Activated naive CD8-positive, alpha-beta T cell treated with anti-CD3 and anti-CD28 coated beads, Interleukin-2, amount 10 ng/mL, durations not matched to agents 7 days and 5 days (primary cell): Measurements from ENCODE around the gene GGA3. TPM values are rescaled to one million over a fixed set of nuclear protein-coding genes. Genes with fewer than 3 reads are reported as not detected.
"Not testable (repeated sequence)": the region's sequence is repeated elsewhere in the genome, so short reads cannot be mapped to it uniquely, and the experiment has no call there.

Source experiments
- ATAC-seq: fragments of 150-1000 bp; cut with Tn5 transposase; one replicate; pipeline ENCODE4 v1.10.0; 2021; ENCODE audit warnings: low read depth, moderate library complexity
- POLR2A ChIA-PET: fragments of 350-600 bp; sonication (Branson Sonifier 250); formaldehyde crosslinking; loops from one replicate; lab custom pipeline; 2021; ENCODE audit warnings: antibody characterized with exemption; lab: Charles Lee
- DNase-seq: peaks from one replicate; pipeline ENCODE4 v3.0.0; 2021
- H3K27ac Mint-ChIP-seq: one replicate; pipeline ENCODE4 v1.8.0; 2022; ENCODE audit warnings: mild to moderate bottlenecking, mixed read lengths
- H3K27me3 Mint-ChIP-seq: one replicate; pipeline ENCODE4 v1.8.0; 2022; ENCODE audit warnings: mild to moderate bottlenecking, moderate library complexity, mixed read lengths
- H3K36me3 Mint-ChIP-seq: one replicate; pipeline ENCODE4 v1.8.0; 2021; ENCODE audit warnings: mild to moderate bottlenecking, mixed read lengths
- H3K4me1 Mint-ChIP-seq: one replicate; pipeline ENCODE4 v1.8.0; 2021; ENCODE audit warnings: mixed read lengths
- H3K4me3 Mint-ChIP-seq: one replicate; pipeline ENCODE4 v1.8.0; 2022; ENCODE audit warnings: mild to moderate bottlenecking, moderate library complexity, mixed read lengths
- H3K9me3 Mint-ChIP-seq: one replicate; pipeline ENCODE4 v1.8.0; 2021; ENCODE audit warnings: mixed read lengths
- total RNA-seq, 2 experiments: library from RNA; stranded (reverse); gene quantifications; one replicate each; pipeline ENCODE4 v1.2.3, GENCODE V29; 2021

GGA3 gene
- total RNA-seq, 2 experiments from 2014 or later: 92.9 to 95.2 TPM

DNA sequence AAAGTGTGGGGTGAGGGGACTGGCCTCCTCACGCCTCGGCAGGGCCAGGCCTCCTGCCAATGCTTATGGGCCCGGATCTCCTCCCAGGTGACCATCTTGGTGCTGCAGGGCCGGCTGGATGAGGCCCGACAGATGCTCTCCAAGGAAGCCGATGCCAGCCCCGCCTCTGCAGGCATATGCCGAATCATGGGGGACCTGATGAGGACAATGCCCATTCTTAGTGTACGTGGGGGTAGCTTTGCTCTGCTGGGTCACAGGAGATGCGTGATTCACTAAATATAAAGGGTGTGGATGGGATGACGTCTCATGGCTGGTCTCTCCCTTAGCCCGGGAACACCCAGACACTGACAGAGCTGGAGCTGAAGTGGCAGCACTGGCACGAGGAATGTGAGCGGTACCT, 36.4 kb downstream of the GGA3 start:
- Mint-ChIP-seq H3K27me3 (no peaks in the 10 kb centered on the region), H3K27ac (no peak overlapping the region), H3K4me3 (no peak overlapping the region), H3K9me3 (no peaks in the 10 kb centered on the region), H3K36me3 (peaks cover 18% of the 10 kb centered on the region), H3K4me1 (peaks cover 2% of the 10 kb centered on the region)
- ATAC-seq (no peak), DNase-seq (no peak)
- POLR2A ChIA-PET: interaction anchor here (1.1 kb wide), 1 partner anchor 12 kb away, joined by 3 read pairs; no protein-coding TSS in a partner anchor

DNA sequence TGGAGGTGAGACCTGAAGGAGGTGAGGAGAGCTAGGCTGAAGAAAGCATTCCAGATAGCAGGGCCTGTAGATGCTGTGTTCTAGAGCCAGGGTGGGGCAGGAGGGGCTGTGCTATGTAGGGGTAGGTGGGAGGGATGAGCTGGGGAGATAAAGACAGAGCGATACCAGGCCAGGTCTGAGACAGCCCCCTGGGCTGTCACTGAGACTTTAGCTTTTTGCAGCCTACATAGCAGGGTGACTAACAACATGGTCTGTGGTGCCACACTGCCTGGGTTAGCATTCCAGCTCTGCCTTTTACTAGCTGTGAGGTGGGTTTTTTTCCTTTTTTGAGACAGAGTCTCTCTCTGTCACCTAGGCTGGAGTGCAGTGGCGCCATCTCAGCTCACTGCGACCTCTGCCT, 41.6 kb downstream of the GGA3 start:
- ATAC-seq (no peak), DNase-seq (no peak)
- Mint-ChIP-seq H3K9me3 (no peaks in the 10 kb centered on the region), H3K27me3 (no peaks in the 10 kb centered on the region), H3K4me3 (no peak overlapping the region), H3K27ac (peak overlapping the region; percentile 38), H3K36me3 (peaks cover 27% of the 10 kb centered on the region), H3K4me1 (peaks cover 4% of the 10 kb centered on the region)
- POLR2A ChIA-PET: interaction anchor here (0.9 kb wide), 1 partner anchor 13 kb away, joined by 3 read pairs; no protein-coding TSS in a partner anchor

DNA sequence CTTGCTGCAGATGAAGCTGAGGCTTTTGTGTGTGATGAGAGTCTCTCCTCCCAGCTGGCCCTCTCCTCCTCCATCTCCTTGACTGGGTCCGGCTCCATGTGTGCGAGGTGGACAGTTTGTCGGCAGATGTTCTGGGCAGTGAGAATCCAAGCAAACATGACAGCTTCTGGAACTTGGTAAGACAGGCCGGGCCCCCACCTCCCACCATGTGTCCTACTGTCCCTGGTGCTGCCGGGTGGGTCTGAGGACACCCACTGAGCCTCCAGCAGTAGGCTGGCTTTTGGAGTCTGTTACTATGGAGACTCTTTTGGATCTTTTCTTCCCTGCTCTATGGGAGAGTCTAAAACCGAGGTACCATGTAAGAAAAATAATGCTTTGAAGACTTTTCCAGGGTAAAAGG, 43.3 kb downstream of the GGA3 start:
- no peak for ATAC-seq
- no peak for DNase-seq
- no peak overlapping the region for H3K4me3 Mint-ChIP-seq
- peaks cover 4% of the 10 kb centered on the region for H3K4me1 Mint-ChIP-seq
- H3K9me3 Mint-ChIP-seq: no peaks in the 10 kb centered on the region
- POLR2A ChIA-PET: no interaction called here
- peaks cover 24% of the 10 kb centered on the region for H3K36me3 Mint-ChIP-seq
- H3K27ac Mint-ChIP-seq: no peak overlapping the region
- no peaks in the 10 kb centered on the region for H3K27me3 Mint-ChIP-seq

DNA sequence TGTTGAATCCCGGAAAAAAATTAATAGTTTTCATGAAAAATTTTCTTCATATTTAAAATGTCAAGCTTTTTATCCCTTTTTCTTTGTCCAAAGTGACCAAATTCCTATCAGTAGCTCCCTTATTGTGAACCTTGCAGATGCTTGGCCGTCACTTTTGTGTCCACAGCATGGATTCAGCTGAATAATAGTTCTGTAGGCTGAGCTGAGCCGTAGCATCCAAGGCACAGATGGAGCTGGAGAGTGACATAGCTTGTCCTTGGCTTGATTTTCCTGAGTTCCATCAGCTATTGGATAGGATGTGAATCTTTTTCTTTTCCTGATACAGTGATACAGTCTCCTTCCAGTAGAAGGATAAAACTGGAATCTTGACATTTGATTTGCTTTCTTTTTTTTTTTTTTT, 52.3 kb downstream of the GGA3 start:
- Mint-ChIP-seq H3K9me3 (no peaks in the 10 kb centered on the region), H3K4me3 (no peak overlapping the region), H3K27me3 (no peaks in the 10 kb centered on the region), H3K36me3 (peaks cover 13% of the 10 kb centered on the region), H3K27ac (no peak overlapping the region), H3K4me1 (peaks cover 11% of the 10 kb centered on the region)
- DNase-seq: no peak
- ATAC-seq: no peak
- POLR2A ChIA-PET: interaction anchor here (0.7 to 1.1 kb wide), 3 partner anchors 54 to 62 kb away, joined by 3 to 4 read pairs (median 3); partner anchors contain the start of genes JPT1 and MIF4GD

DNA sequence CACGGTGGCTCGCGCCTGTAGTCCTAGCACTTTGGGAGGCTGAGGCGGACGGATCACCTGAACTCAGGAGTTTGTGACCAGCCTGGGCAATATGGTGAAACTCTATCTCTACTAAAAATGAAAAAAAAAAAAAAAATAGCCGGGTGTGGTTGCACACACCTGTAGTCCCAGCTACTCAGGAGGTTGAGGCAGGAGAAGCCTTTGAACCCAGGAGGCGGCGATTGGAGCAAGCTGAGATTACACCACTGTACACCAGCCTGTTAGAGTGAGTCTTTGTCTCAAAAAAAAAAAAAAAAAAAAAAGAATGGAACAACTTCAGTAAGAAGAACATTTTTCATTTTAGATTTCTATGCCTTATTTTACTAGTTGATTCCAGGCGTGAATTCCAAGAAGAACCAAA, 53.2 kb downstream of the GGA3 start:
- H3K9me3 Mint-ChIP-seq: no peaks in the 10 kb centered on the region
- ATAC-seq (no peak), DNase-seq (no peak)
- peaks cover 11% of the 10 kb centered on the region for H3K36me3 Mint-ChIP-seq
- H3K4me3 Mint-ChIP-seq: peak overlapping the region; percentile 35
- POLR2A ChIA-PET: interaction anchor here (0.7 to 1.1 kb wide), 2 partner anchors 51 to 54 kb away, joined by 3 read pairs; partner anchors contain the start of gene JPT1
- H3K27me3 Mint-ChIP-seq: no peaks in the 10 kb centered on the region
- peaks cover 13% of the 10 kb centered on the region for H3K4me1 Mint-ChIP-seq
- no peak overlapping the region for H3K27ac Mint-ChIP-seq

DNA sequence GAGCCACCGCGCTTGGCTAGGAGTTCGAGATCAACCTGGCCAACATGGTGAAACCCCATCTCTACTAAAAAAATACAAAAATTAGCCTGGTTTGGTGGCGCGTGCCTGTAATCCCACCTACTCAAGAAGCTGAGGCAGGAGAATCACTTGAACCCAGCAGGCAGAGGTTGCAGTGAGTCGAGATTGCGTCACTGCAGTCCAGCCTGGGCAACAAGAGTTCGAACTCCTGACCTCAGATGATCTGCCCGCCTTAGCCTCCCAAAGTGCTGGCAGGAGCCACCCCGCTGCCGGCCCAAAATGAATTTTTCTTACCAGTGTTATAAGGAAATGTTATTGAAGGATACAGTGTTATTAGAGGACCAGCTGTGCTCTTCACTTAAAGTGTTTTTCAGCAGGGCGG, 53.6 kb downstream of the GGA3 start:
- POLR2A ChIA-PET: interaction anchor here (0.7 to 3.3 kb wide), 2 partner anchors 51 to 54 kb away, joined by 3 to 12 read pairs; partner anchors contain the start of genes GGA3 and MRPS7
- peak overlapping the region; percentile 35 for H3K4me3 Mint-ChIP-seq
- H3K4me1 Mint-ChIP-seq: peaks cover 13% of the 10 kb centered on the region
- no peaks in the 10 kb centered on the region for H3K9me3 Mint-ChIP-seq
- no peak for ATAC-seq
- peaks cover 8% of the 10 kb centered on the region for H3K36me3 Mint-ChIP-seq
- no peaks in the 10 kb centered on the region for H3K27me3 Mint-ChIP-seq
- no peak overlapping the region for H3K27ac Mint-ChIP-seq
- no peak for DNase-seq

DNA sequence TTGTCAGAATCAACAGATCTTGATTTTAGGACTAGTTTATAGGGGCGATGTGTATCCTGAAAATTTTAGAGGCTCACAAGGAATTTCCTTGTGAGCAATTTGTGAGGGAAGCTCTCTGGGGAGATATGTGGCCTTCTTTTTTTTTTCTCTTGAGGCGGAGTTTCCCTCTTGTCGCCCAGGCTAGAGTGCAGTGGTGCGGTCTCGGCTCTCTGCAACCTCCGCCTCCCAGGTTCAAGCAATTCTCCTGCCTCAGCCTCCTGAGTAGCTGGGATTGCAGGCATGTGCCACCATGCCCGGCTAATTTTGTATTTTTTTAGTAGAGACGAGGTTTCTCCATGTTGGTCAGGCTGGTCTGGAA, 54.4 kb downstream of the GGA3 start:
- Mint-ChIP-seq H3K4me3 (peak overlapping the region; percentile 92), H3K4me1 (peaks cover 13% of the 10 kb centered on the region)
- H3K9me3 Mint-ChIP-seq, H3K27ac Mint-ChIP-seq, DNase-seq, H3K27me3 Mint-ChIP-seq, ATAC-seq, H3K36me3 Mint-ChIP-seq: not testable (repeated sequence)
- POLR2A ChIA-PET: interaction anchor here (1.4 to 3.3 kb wide), 3 partner anchors 35 to 194 kb away, joined by 3 to 12 read pairs (median 7); partner anchors contain the start of genes GGA3, MRPL58 and MRPS7

DNA sequence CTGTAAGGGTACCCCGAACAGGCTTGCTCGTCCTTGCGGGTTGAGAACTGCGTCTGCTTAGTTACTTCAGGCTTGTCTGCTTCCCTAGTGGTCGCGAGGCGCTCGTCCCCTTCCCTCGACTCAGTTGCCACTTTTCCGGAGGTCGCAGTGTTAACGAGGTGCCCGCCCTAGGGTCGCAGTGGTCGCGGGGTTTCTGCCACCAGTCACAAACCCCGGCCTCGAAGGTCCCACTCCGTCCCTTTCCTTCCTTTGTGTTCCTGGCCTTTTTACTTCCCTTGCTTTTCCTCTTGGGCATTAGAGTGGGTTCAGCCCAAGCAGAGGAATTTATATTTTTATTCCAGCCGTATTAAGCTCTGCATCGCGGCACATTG, 55.6 kb downstream of the GGA3 start:
- DNase-seq (no peak), ATAC-seq (no peak)
- H3K4me1 Mint-ChIP-seq: peaks cover 18% of the 10 kb centered on the region
- POLR2A ChIA-PET: interaction anchor here (0.5 to 3.3 kb wide), 12 partner anchors 9 to 321 kb away, joined by 3 to 12 read pairs (median 4); partner anchors contain the start of genes ARMC7, GGA3, MIF4GD and MRPL58
- no peaks in the 10 kb centered on the region for H3K27me3 Mint-ChIP-seq
- no peaks in the 10 kb centered on the region for H3K9me3 Mint-ChIP-seq
- peak overlapping the region; percentile 98 for H3K27ac Mint-ChIP-seq
- H3K36me3 Mint-ChIP-seq: peaks cover 5% of the 10 kb centered on the region
- peak overlapping the region; percentile 92 for H3K4me3 Mint-ChIP-seq

DNA sequence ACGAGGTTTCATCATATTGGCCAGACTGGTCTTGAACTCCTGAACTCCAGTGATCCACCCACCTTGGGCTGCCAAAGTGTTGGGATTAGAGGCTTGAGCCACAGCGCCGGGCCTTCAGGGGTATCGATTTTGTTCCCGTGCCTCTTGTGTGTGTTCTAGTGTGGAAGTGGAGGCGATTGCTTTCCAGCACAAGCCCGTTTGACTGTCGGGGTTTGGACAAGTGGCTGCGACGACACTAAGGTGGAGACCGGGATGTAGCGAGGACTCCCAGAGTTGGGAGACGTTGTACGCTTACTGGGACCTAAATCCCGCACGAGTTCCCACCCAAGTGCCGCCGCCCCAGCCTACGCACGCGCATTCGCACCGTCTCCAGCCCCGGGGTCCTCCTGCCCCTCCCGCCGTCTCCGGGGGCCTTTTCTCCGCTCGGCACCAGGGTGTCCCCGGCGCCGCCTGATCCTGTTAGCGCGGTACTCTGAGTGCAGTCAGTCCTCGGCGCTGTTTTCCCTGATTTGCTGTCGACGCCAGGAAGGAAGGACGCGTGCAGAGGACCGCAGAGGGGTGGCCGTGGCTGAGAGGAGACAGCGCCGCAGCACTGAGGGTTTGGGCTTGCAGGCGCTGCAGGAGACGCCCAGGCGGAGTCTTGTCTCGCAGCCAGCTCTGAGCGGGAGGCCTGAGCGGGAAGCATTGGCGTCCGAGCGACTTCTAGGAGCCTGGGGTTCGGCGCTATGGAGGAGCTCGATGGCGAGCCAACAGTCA, 56.2 kb downstream of the GGA3 start, which contains the start of gene NUP85:
Gene NUP85, plus strand, starts transcription at position 643 of the 756 bp plus-strand sequence. Its CDS starts 83 bp downstream, at position 726.
- H3K36me3 Mint-ChIP-seq: peaks cover 5% of the 10 kb centered on the region
- DNase-seq (peak; percentile 95), ATAC-seq (peak; percentile 87)
- peaks cover 18% of the 10 kb centered on the region for H3K4me1 Mint-ChIP-seq
- POLR2A ChIA-PET: interaction anchor here (0.5 to 3.3 kb wide), 13 partner anchors 8 to 251 kb away, joined by 3 to 12 read pairs (median 4); partner anchors contain the start of genes ARMC7, GGA3, MIF4GD and MRPL58
- H3K27me3 Mint-ChIP-seq: no peaks in the 10 kb centered on the region
- H3K4me3 Mint-ChIP-seq: peak within 1 kb of the TSS; percentile 92
- H3K9me3 Mint-ChIP-seq: no peaks in the 10 kb centered on the region
- H3K27ac Mint-ChIP-seq: peak within 1 kb of the TSS; percentile 98

DNA sequence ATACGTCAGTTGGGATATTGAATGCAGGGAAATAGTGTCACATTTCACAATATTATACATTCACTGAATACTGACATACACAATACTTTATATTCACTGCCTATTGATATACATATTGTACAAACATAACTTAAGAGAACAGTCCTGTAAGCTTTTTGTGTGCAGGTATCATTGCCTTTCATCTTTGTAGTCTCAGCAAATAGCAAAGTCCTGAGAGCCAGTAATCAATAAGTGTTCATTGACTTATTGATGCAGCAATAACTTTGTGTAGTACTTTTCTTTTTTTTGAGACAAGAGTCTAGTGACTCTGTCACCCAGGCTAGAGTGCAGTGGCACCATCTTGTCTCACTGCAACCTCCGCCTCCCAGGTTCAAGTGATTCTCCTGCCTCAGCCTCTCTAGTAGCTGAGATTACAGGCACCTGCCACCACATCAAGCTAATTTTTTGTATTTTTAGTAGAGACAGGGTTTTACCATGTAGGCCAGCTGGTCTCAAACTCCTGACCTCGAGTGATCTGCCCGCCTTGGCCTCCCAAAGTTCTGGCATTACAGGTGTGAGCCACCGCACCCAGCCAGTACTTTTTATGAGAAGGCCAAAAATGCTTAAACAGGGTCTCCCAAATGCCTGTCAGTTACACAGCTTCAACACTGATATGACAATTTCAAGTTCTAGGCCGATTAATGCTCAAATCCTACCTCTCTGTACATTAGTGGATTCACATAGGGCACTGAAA, 61.4 kb downstream of the GGA3 start:
- no peak overlapping the region for H3K4me3 Mint-ChIP-seq
- DNase-seq: no peak
- POLR2A ChIA-PET: interaction anchor here (0.6 to 1.4 kb wide), 2 partner anchors 10 to 42 kb away, joined by 4 to 9 read pairs; no protein-coding TSS in a partner anchor
- no peaks in the 10 kb centered on the region for H3K36me3 Mint-ChIP-seq
- H3K27ac Mint-ChIP-seq: no peak overlapping the region
- ATAC-seq: no peak
- peaks cover 8% of the 10 kb centered on the region for H3K4me1 Mint-ChIP-seq
- H3K9me3 Mint-ChIP-seq: no peaks in the 10 kb centered on the region
- peaks cover 4% of the 10 kb centered on the region for H3K27me3 Mint-ChIP-seq

DNA sequence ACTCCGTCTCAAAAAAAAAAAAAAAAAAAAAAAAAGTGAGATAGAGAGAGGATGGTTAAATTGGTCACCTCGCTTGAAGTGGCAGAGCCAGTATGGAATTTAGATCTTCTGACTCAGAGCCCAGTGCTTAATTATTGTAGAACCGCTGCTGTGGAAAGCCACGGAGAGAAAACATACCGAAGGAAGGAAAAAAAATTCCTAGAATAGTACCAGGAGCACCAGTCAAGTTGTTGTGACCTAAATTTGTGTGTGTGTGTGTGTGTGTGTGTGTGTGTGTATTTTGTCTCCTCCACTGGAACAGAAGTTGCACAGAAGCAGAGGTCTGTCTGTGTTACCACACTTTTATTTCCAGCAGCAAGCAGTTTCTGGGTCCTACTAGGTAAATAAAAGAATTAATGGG, 66.5 kb downstream of the GGA3 start:
- POLR2A ChIA-PET: no interaction called here
- H3K27ac Mint-ChIP-seq: no peak overlapping the region

DNA sequence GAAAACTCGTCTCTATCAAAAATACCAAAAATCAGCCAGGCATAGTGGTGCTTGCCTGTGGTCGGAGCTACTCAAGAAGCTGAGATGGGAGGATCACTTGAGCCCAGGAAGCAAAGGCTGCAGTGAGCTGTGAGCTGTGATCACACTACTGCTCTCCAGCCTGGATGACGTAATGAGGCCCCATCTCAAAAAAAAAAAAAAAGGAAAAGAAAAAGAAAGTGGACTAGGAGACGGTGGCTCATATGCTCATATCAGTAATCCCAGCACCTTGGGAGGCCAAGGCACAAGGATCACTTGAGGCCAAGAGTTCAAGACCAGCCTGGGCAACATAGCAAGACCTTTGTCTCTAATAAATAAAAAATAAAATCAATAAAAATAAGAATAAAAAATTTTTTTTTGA, 69.8 kb downstream of the GGA3 start:
- Mint-ChIP-seq H3K9me3 (no peaks in the 10 kb centered on the region), H3K4me1 (peaks cover 5% of the 10 kb centered on the region), H3K36me3 (no peaks in the 10 kb centered on the region), H3K27me3 (peaks cover 2% of the 10 kb centered on the region), H3K4me3 (no peak overlapping the region), H3K27ac (no peak overlapping the region)
- DNase-seq (no peak), ATAC-seq (no peak)
- POLR2A ChIA-PET: interaction anchor here (1.0 to 1.8 kb wide), 3 partner anchors 9 to 214 kb away, joined by 4 to 5 read pairs (median 5); partner anchors contain the start of genes JPT1 and SUMO2

More for the DNA sequence above, 66.5 kb downstream of the GGA3 start:
- Mint-ChIP-seq H3K9me3 (no peaks in the 10 kb centered on the region), H3K27me3 (peaks cover 4% of the 10 kb centered on the region), H3K4me3 (no peak overlapping the region), H3K36me3 (no peaks in the 10 kb centered on the region), H3K4me1 (no peaks in the 10 kb centered on the region)
- no peak for DNase-seq
- ATAC-seq: no peak

DNA sequence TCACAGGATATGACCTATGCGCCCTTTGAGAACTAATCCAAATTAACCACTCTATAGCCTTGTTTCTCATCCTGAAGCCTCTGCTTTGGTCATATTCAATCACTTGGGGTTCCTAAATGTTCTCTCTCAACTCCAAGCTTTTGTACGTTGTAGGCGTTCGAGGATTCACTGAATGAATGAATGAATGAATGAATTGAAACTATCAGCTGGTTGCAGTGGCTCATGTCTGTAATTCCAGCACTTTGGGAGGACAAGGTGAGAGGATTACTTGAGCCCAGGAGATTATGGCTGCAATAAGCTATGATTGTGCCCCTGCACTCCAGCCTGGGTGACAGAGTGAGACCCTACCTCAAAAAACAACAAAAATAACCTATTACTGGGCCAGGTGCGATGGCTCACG, 72.8 kb downstream of the GGA3 start:
- Mint-ChIP-seq H3K27me3 (no peaks in the 10 kb centered on the region), H3K36me3 (peaks cover 7% of the 10 kb centered on the region), H3K27ac (peak overlapping the region; percentile 91), H3K4me1 (peaks cover 15% of the 10 kb centered on the region), H3K4me3 (no peak overlapping the region), H3K9me3 (no peaks in the 10 kb centered on the region)
- POLR2A ChIA-PET: interaction anchor here (0.6 to 1.3 kb wide), 5 partner anchors 8 to 217 kb away, joined by 3 to 6 read pairs (median 4); no protein-coding TSS in a partner anchor
- ATAC-seq (no peak), DNase-seq (no peak)
